ENCODE data around the gene PATJ.

GRCh38 chr1:62045574-62045973 lies 303.3 kb downstream of the PATJ start:
- TF ChIP-seq CTCF (IDR thresholded peaks at IDR 0.05; ENCODE audit: poor library complexity) (no peak), EZH2 (IDR thresholded peaks at IDR 0.05; ENCODE audit: borderline replicate concordance) (no peak)

All from hepatocyte (in vitro differentiated cells).